Brain pericyte (primary cell): ENCODE data around the gene HOXC6.

Source experiments
- DNase-seq: peaks from one replicate; pipeline ENCODE4 v3.0.0-alpha.2; 2012; ENCODE audit warnings: low read depth, low spot score

Gene HOXC6

DNA sequence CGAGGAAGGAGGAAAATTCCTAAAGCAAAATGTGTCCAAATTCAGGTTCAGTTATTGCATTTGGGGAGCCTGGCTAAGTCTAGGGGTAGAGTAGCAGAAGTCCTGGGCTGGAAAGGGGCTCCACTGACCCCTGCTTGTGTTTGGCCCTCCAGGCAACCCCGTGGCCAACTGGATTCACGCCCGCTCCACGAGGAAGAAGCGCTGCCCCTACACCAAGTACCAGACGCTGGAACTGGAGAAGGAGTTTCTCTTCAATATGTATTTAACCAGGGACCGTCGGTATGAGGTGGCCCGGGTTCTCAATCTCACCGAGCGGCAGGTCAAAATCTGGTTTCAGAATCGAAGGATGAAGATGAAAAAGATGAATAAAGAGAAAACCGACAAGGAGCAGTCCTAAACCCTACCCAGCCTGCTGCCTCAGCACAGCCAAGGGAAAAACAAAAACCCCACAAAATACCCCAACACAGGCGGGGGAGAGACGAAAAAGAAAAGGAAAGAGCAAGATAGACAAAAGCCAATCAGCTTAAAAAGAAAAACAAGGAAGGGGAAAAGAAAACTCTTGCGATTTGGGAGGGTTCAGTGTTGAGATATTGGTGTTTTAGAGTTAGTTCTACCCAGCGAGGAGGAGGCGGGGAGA is 25.8 kb upstream of the HOXC6 start:
- no peak for DNase-seq

DNA sequence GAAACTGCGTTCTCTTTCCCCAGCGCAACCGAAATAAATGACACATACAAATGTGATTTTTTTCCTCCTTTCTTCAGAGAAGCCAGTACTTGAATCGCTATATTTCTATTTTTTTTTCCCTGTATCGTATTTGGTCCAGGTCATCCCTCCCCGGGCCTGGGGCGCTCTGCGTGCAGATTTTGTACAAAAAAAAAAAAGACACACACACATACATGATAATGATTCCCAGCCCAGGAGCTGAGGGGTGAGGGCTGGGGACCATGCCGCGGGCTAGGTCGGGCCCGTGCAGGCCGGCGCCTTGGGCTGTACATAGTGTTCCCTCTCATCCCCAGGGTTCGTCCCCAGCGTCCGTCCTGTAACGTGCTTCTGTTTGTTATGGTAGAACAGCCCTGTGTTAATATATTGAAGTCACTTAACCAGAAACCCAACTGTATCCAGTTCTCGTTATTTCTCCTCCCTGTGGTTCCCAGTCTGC is 25.3 kb upstream of the HOXC6 start:
- no peak for DNase-seq

DNA sequence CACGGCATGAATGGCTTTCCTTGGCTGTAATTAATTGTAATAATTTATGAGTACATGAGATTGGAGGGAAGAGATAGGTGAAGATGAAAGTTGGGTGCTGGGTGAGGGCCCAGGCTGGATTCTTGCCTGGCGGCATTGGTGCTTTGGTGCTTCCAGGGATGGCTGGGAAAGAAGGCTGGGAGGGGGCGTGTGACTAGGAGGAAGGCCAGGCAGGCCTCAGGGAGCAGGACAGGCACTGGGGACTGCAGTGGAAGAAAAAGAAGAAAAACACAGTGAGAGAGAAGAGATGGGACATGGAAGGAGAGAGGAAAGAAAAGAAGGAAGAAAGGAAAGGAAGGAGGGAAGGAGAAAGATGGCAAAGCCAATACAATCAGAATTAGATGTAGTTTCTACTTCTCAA is 24.6 kb upstream of the HOXC6 start:
- no peak for DNase-seq

GRCh38 chr12:54004063-54004840 is 24.0 kb upstream of the HOXC6 start:
- DNase-seq = no peak

GRCh38 chr12:54004841-54005530 is 23.3 kb upstream of the HOXC6 start:
- no peak for DNase-seq

GRCh38 chr12:54005531-54005852 is 22.7 kb upstream of the HOXC6 start:
- DNase-seq = no peak

DNA sequence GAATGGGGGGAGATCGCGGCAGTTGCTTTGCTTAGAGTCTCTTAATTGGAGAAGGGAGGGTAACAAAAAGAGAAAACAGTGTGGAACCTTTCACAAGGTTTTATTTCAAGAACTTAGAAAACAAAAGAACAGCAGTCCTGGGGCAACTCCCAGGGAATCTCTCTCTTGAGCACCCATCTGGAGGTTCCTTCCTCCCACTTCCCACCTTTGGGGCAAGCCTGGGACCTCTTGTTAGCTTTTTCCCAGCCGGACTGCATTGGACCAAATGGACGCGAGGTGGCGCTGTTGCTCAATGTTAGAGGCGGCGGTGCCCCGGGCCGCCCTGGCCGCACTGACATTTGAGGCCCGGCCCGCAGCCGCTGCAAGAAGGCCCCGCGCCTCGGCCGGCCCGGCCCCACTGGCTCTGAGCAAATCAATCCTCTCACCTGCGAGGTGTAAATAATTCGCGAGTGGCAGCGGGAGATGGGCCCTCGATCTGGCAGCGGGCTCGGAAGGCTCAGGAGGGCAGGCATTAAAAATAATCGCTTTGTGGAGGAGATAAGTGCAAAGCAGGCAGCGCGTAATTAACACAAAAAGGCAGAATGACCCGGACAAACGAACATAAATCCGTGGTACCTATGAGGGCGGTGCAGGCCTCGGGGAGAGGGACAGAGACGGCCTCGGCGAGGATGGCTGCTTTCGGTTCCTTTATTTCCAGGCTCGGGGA is 22.2 kb upstream of the HOXC6 start:
- DNase-seq = peak; percentile 21

DNA sequence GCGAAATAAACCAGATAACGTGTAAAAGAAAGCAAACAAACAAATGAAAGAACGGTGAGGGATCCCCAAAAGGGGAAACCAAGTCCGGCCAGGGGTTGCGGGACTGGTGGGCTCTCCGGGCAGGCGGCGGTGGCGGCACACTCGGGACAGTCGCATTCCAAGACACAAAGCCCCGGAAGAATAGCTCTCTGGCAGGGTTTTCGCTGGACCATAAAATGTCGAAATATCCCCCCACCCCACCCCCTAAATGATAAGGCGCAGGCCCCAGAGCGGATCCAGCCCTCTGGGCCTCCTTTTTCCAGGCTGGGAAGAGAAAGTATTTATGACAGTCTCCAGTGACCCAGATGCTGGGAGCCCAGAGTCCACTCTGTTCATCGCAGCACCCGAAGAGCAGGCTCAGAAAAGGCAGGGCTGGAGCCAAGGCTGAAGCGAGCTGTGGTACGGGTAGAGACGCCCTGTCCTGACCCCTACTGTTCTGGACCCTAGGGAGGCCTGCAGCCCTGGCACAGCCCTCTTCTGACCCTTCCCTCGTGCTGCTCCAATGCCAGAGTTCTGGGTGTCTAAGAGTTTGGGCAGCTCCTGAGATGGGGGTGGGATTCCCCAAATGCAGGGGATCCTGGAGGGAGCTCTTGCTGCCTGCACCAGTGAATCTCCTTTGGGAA is 21.6 kb upstream of the HOXC6 start:
- DNase-seq = no peak

DNA sequence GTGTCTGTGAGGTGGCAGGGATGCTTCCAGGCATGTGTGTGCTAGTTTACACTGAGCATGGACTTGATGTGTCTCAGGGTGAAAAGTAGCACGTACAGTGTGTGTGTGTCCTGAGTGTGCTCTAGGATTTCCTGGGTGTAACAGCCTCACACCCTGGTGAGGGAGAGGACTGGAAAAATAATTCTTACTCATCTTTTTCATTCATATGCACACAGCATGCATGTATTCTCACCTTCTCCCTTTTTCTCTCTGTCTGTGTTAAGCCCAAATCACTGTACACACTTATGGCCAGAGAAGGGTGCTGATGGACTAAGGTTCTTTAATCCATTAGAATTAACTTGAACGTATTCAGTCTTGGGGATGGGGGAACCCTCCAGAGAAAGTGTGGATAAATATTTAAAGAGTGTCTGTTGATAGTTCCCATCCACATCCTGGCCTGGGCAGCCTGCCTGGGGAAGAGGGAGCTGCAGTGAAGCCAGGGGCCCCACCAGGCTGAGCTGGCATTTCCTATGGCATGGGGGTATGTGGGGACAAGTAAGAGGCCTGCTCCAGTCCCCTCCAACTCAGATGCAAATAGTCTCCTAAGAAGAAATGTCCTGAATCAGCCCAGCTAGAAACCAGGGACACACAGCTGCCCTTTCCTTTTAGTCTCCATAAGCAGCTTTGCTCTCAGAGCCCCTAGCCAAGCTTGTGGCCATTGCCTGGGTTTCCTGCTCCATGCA is 20.5 kb upstream of the HOXC6 start:
- DNase-seq = no peak

GRCh38 chr12:54008260-54008552 is 20.0 kb upstream of the HOXC6 start:
- DNase-seq = no peak

DNA sequence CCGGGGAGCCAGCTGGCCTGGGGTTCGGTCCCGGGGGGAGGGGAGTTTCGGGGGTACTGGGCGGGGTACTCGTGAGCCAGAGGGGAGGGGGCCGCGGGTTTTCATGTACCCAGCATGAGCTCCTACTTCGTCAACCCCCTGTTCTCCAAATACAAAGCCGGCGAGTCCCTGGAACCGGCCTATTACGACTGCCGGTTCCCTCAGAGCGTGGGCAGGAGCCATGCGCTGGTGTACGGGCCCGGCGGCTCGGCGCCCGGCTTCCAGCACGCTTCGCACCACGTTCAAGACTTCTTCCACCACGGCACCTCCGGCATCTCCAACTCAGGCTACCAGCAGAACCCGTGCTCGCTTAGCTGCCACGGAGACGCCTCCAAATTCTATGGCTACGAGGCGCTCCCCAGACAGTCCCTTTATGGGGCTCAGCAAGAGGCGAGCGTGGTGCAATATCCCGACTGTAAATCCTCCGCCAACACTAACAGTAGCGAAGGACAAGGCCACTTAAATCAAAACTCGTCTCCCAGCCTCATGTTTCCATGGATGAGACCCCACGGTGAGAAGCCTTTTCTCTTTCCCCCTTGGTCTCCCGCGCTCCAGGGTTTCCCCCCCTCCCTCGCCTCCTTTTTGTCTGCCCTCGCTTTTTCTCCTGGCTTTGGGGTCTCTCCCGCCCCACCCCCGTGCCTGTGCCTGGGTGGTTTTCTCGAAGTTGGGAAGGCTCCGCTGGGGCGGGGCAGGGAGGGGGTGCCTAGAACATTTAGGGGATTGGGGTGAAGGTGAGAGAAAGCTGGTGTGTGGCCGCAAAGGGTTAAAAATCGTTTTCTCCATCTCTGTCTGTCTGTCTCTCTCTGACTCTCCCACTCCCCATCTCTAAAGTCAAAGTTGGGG is 18.8 kb upstream of the HOXC6 start:
- DNase-seq = no peak

GRCh38 chr12:54010053-54010971 is 17.9 kb upstream of the HOXC6 start:
- DNase-seq = no peak

DNA sequence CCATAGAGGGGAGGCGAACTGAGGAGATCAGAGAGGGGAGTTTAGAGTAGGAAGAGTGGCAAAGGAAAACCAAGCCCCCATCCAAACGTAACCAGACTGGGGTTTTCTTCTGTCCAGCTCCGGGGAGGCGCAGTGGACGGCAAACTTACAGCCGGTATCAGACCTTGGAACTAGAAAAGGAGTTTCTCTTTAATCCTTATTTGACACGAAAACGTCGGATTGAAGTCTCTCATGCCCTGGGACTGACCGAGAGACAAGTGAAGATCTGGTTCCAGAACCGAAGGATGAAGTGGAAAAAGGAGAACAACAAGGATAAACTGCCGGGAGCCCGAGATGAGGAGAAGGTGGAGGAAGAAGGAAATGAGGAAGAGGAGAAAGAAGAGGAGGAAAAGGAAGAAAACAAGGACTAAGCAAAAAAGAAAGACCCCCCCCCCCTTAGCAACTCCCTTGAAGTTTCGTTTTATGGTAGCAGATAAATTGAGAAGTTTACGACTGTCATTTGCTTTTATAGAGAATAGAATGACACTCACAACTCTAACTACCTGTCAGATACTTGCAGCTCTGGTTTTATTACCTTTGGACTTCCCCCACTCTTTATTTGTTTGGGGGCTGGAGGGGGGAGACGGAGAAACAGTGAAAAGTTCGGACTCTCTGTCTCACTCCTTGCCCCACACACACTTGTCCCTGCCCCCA is 17.1 kb upstream of the HOXC6 start:
- no peak for DNase-seq

GRCh38 chr12:54011665-54012532 is 16.3 kb upstream of the HOXC6 start:
- no peak for DNase-seq

- DNase-seq = no peak
Measured at GRCh38 chr12:54012631-54013409, 15.4 kb upstream of the HOXC6 start.

- DNase-seq = no peak
Measured at GRCh38 chr12:54014377-54015017, 13.7 kb upstream of the HOXC6 start.
